Testis (tissue), 3 donors: Measurements from ENCODE around the gene CUX1. TPM values are rescaled to one million over a fixed set of nuclear protein-coding genes. Genes with fewer than 3 reads are reported as not detected.
"Not testable (repeated sequence)": the region's sequence is repeated elsewhere in the genome, so short reads cannot be mapped to it uniquely, and the experiment has no call there.

Experiments
- DNase-seq: peaks from one replicate; pipeline ENCODE4 v3.0.0-alpha.2; 2019
- H3K27ac ChIP-seq, 2 donors: fragments of 200-600 bp; sonication (generic); one replicate each; pipeline ENCODE4 v1.5.1; 2019
- H3K27me3 ChIP-seq: fragments of 200-600 bp; sonication (generic); one replicate; pipeline ENCODE4 v1.5.1; 2019
- H3K36me3 ChIP-seq: fragments of 200-600 bp; sonication (generic); one replicate; pipeline ENCODE4 v1.5.1; 2017; ENCODE audit warnings: low read depth; ENCODE audit errors: missing control alignments
- H3K4me1 ChIP-seq: fragments of 200-600 bp; sonication (generic); one replicate; pipeline ENCODE4 v1.5.1; 2019
- H3K4me3 ChIP-seq, 2 donors: fragments of 200-600 bp; sonication (generic); one replicate each; pipeline ENCODE4 v1.5.1; 2017 to 2019
- H3K9me3 ChIP-seq: fragments of 200-600 bp; sonication (generic); one replicate; pipeline ENCODE4 v1.5.1; 2017
- POLR2A ChIP-seq: fragments of 450-650 bp; IDR thresholded peaks from one replicate; pipeline ENCODE4 v1.6.1; 2017; ENCODE audit warnings: antibody characterized with exemption, mild to moderate bottlenecking, moderate library complexity
- WGBS, 2 donors: methylation state at CpG; one replicate each; pipeline ENCODE4 v1.1.5; 2018; 5-methylcytosine and 5-hydroxymethylcytosine counted together
- intact Hi-C: fragments of 100-400 bp; cut with DNase I; formaldehyde crosslinking; loops from one replicate; pipeline ENCODE4 v1.15.1; 2023; ENCODE audit warnings: low total_unique reads
- polyA plus RNA-seq: library from polyadenylated mRNA; stranded (reverse); fragments of 350-450 nt; fragmentation: Illumina TruSeq; extraction: RNeasy Lipid Tissue Mini Kit (QIAGEN cat#74804); gene quantifications from one replicate; pipeline ENCODE4 v1.2.3, GENCODE V29; 2014; ENCODE audit warnings: low read depth, low replicate concordance; ENCODE audit not compliant: insufficient read depth
- total RNA-seq, 2 donors: library from RNA; depleted of rRNA; stranded (reverse); fragments of >200 nt; gene quantifications; one replicate each; pipeline ENCODE4 v1.2.3, GENCODE V29; 2016
- TF ChIP-seq, protein P1 (sequence below), 3 experiments: fragments of 450-650 bp in 2 of 3; fragments of 200-600 bp in 1 of 3; sonication (generic) in 1 of 3; IDR thresholded peaks; one replicate each; pipeline ENCODE4 v1.5.1; 2016 to 2019; ENCODE audit warnings: antibody characterized with exemption in 3 of 3, mild to moderate bottlenecking in 2 of 3, moderate library complexity in 1 of 3

The CUX1 gene
- total and polyA plus RNA-seq, 3 donors from 2014 or later, result 30.8 to 46.3 (median 43.1) TPM

DNA sequence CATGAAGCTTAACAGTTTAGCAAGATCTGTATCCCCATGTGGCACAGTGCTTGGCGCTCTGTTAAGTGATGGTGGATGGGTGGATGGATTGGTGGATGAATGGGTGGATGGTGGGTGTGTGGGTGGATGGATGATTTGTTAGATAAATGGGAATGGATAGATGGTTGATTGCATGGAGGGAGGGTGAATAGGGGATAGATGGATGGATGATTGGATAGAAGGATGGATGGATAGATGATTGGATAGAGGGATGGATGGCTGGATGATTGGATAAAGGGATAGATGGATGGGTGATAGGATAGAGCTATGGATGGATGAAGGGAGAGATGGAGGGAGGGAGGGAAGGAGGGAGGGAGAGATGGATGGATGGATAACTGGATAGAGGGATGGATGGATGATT is 229.7 kb downstream of the CUX1 start:
- Histone ChIP-seq H3K4me3 (no peak overlapping the region), H3K36me3 (no peaks in the 10 kb centered on the region), H3K4me1 (peaks cover 5% of the 10 kb centered on the region), H3K27ac (no peak overlapping the region), H3K9me3 (no peaks in the 10 kb centered on the region), H3K27me3 (no peaks in the 10 kb centered on the region)
- 100% methylated on average over 1 of the region's 1 CpG for WGBS, 2 donors
- no peak for DNase-seq
- no peak for TF ChIP-seq POLR2A
- TF ChIP-seq, protein P1, sequence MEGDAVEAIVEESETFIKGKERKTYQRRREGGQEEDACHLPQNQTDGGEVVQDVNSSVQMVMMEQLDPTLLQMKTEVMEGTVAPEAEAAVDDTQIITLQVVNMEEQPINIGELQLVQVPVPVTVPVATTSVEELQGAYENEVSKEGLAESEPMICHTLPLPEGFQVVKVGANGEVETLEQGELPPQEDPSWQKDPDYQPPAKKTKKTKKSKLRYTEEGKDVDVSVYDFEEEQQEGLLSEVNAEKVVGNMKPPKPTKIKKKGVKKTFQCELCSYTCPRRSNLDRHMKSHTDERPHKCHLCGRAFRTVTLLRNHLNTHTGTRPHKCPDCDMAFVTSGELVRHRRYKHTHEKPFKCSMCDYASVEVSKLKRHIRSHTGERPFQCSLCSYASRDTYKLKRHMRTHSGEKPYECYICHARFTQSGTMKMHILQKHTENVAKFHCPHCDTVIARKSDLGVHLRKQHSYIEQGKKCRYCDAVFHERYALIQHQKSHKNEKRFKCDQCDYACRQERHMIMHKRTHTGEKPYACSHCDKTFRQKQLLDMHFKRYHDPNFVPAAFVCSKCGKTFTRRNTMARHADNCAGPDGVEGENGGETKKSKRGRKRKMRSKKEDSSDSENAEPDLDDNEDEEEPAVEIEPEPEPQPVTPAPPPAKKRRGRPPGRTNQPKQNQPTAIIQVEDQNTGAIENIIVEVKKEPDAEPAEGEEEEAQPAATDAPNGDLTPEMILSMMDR (IDR thresholded peaks at IDR 0.05), result no peak
- intact Hi-C loops, result no loop called here

DNA sequence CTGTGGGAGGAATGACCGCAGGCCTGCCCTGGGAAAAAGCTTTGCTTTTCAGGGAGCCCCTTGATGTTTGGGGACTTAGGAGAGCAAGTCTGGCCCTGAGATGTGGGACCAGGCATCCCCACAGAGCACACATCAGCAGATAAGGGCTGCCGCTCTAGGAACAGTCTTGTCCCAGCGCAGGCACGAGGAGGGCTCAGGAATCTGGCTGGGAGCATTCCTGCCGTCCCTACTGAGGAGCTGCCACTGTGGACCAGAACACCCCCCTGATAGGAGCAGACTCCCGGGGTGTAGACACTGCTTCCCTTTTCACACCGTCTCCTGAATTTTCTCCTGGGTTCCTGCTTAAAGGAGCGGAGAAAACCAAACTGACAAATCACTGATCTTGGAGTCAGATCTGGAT is 232.3 kb downstream of the CUX1 start:
- 90 to 94% methylated on average over 8 of the region's 8 CpGs for WGBS, 2 donors
- intact Hi-C loops, result no loop called here
- H3K36me3 ChIP-seq, result no peaks in the 10 kb centered on the region

DNA sequence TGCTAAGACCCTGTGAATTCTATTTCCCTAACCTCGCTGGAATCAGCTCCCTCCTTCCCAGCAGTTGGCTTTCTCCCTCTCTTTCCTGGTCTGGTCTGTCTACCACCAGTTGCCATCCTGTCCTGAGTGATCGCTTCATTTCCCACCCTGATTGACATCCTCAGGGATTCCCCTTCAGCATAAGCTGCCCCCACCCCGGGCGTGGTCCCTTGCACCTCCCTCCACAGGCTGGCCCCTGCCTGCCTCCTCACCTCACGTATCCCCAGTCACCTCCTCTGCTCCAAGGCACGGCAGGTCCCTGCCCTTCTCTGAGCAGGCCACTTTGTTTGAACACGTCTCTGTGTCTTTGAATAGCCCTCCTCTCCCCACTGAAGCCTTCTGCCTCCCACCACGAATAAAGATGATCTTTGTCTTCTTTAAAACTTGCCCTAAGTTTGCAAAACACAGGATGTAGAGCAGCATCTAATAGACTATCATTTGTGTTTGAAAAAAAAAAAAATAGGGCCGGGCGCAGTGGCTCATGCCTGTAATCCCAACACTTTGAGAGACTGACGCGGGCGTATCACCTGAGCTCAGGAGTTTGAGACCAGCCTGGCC is 233.5 kb downstream of the CUX1 start:
- no peaks in the 10 kb centered on the region for H3K4me1 ChIP-seq
- no peak for DNase-seq
- no peaks in the 10 kb centered on the region for H3K36me3 ChIP-seq
- 85 to 87% methylated on average over 13 of the region's 13 CpGs for WGBS, 2 donors
- H3K9me3 ChIP-seq, result no peaks in the 10 kb centered on the region
- TF ChIP-seq POLR2A, result no peak
- TF ChIP-seq, protein P1 (IDR thresholded peaks at IDR 0.05), result no peak
- intact Hi-C loops, result no loop called here
- no peak overlapping the region for H3K4me3 ChIP-seq
- no peak overlapping the region for H3K27ac ChIP-seq
- no peaks in the 10 kb centered on the region for H3K27me3 ChIP-seq

More for the DNA sequence above, 232.3 kb downstream of the CUX1 start:
- Histone ChIP-seq H3K4me3 (no peak overlapping the region), H3K27ac (no peak overlapping the region), H3K4me1 (peaks cover 5% of the 10 kb centered on the region), H3K27me3 (no peaks in the 10 kb centered on the region), H3K9me3 (no peaks in the 10 kb centered on the region)
- no peak for TF ChIP-seq POLR2A
- TF ChIP-seq, protein P1 (IDR thresholded peaks at IDR 0.05), result no peak
- no peak for DNase-seq

DNA sequence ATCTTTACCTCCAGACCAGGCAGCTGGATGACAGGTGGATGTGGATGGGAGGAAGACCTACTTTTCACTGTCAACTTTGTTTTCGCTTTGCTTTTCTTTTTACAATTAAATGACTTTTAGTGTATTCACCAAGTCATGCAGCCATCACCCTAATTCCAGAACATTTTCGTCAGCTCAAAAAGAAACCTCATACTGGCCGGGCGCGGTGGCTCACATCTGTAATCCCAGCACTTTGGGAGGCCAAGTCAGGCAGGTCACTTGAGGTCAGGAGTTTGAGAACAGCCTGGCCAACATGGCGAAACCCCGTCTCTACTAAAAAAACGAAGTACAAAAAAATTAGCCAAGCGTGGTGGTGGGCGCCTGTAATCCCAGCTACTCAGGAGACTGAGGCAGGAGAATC is 234.3 kb downstream of the CUX1 start:
- H3K27ac ChIP-seq, DNase-seq, H3K9me3 ChIP-seq, H3K4me1 ChIP-seq, H3K4me3 ChIP-seq, H3K27me3 ChIP-seq, H3K36me3 ChIP-seq, intact Hi-C loops: not testable (repeated sequence)
- WGBS, 2 donors, result 88 to 95% methylated on average over 10 of the region's 10 CpGs

DNA sequence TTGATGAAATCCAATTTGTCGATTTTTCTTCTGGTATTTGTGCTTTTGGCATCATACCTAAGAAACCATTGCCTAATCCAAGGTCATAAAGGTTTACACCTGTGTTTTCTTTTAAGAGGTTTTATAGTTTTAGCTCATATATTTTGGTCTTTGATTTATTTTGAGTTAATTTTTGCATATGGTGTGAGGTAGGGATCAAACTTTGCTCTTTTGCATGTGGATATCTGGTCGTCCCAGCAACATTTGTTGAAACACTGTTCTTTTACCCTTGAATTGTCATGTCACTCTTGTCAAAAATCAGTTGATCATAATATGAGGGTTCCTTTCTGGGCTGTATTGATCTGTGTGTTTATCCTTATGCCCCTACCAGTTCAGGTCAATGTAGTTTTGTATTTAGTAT is 236.7 kb downstream of the CUX1 start:
- intact Hi-C loops, result no loop called here
- H3K9me3 ChIP-seq, result no peaks in the 10 kb centered on the region
- H3K27ac ChIP-seq, result no peak overlapping the region
- no peaks in the 10 kb centered on the region for H3K27me3 ChIP-seq
- no peak for TF ChIP-seq POLR2A
- TF ChIP-seq, protein P1 (IDR thresholded peaks at IDR 0.05), result no peak
- 89 to 92% methylated on average over 2 of the region's 2 CpGs for WGBS, 2 donors
- H3K4me3 ChIP-seq, result no peak overlapping the region
- DNase-seq, result no peak
- no peaks in the 10 kb centered on the region for H3K4me1 ChIP-seq
- no peaks in the 10 kb centered on the region for H3K36me3 ChIP-seq
